SU-DHL-6 (cell line): ENCODE results near the gene PNMA1.

Source experiments
- H2AFZ ChIP-seq: fragments of 200-600 bp; sonication (generic); 2 replicates; pipeline ENCODE4 v1.6.1; 2014; ENCODE audit warnings: low read depth, mild to moderate bottlenecking, moderate library complexity, mixed read lengths, antibody characterized with exemption, low read length; ENCODE audit not compliant: severe bottlenecking
- H3F3A ChIP-seq: fragments of 200-600 bp; shearing (Covaris generic); 2 replicates; pipeline ENCODE4 v1.6.0; 2016; ENCODE audit warnings: antibody characterized with exemption, mild to moderate bottlenecking; ENCODE audit not compliant: insufficient read depth
- H3K27ac ChIP-seq: fragments of 200-600 bp; sonication (generic); 2 replicates; pipeline ENCODE4 v1.5.1; 2016; ENCODE audit warnings: low read depth, mild to moderate bottlenecking, low read length, moderate library complexity, mixed read lengths
- H3K27me3 ChIP-seq: fragments of 200-600 bp; sonication (generic), shearing (Covaris generic); 2 replicates; pipeline ENCODE4 v1.6.0; 2014; ENCODE audit warnings: mild to moderate bottlenecking, low read length
- H3K36me3 ChIP-seq: fragments of 200-600 bp; sonication (generic); 2 replicates; pipeline ENCODE4 v1.6.1; 2014; ENCODE audit warnings: mild to moderate bottlenecking, low read length, mixed read lengths
- H3K4me2 ChIP-seq: fragments of 300-600, 200-600 bp; shearing (Covaris generic), sonication (generic); 2 replicates; pipeline ENCODE4 v1.6.0; 2014; ENCODE audit warnings: low read length, low read depth, mild to moderate bottlenecking; ENCODE audit not compliant: poor library complexity, severe bottlenecking
- H3K4me3 ChIP-seq: fragments of 200-600 bp; sonication (generic); 2 replicates; pipeline ENCODE4 v1.5.1; 2014; ENCODE audit warnings: antibody characterized with exemption, low read length, mild to moderate bottlenecking, mixed read lengths; ENCODE audit not compliant: insufficient read depth, poor library complexity, severe bottlenecking
- H3K79me2 ChIP-seq: fragments of 200-600 bp; sonication (generic); 2 replicates; pipeline ENCODE4 v1.6.1; 2014; ENCODE audit warnings: mild to moderate bottlenecking, low read length, moderate library complexity; ENCODE audit not compliant: insufficient read depth
- H3K9ac ChIP-seq: fragments of 200-600 bp; sonication (generic); 2 replicates; pipeline ENCODE4 v1.7.0; 2014; ENCODE audit warnings: mild to moderate bottlenecking, low read length
- H3K9me2 ChIP-seq: fragments of 200-600 bp; sonication (generic); replicated peaks from 2 replicates; pipeline ENCODE4 v1.6.1; 2014; ENCODE audit warnings: low read length; ENCODE audit not compliant: insufficient read depth
- H3K9me3 ChIP-seq: fragments of 200-600 bp; sonication (generic); 2 replicates; pipeline ENCODE4 v1.6.1; 2014; ENCODE audit warnings: low read length, mixed read lengths; ENCODE audit not compliant: insufficient read depth
- H4K20me1 ChIP-seq: fragments of 200-600 bp; sonication (generic); 2 replicates; pipeline ENCODE4 v1.6.1; 2014; ENCODE audit warnings: low read depth, mild to moderate bottlenecking, antibody characterized with exemption, low read length, moderate library complexity, mixed read lengths
- EZH2phosphoT487 ChIP-seq: fragments of 200-600 bp; sonication (generic), shearing (Covaris generic); conservative IDR thresholded peaks from 2 replicates; pipeline ENCODE4 v1.6.1; 2018; ENCODE audit warnings: mild to moderate bottlenecking, antibody characterized with exemption, low read length, moderate library complexity, mixed read lengths
- TF ChIP-seq, protein P1 (sequence below): fragments of 200-600 bp; sonication (generic); IDR thresholded peaks from one replicate; pipeline ENCODE4 v1.5.1; 2017; ENCODE audit warnings: antibody characterized with exemption, mild to moderate bottlenecking, low read length, moderate library complexity; ENCODE audit not compliant: insufficient read depth, poor library complexity, severe bottlenecking

The PNMA1 gene

DNA sequence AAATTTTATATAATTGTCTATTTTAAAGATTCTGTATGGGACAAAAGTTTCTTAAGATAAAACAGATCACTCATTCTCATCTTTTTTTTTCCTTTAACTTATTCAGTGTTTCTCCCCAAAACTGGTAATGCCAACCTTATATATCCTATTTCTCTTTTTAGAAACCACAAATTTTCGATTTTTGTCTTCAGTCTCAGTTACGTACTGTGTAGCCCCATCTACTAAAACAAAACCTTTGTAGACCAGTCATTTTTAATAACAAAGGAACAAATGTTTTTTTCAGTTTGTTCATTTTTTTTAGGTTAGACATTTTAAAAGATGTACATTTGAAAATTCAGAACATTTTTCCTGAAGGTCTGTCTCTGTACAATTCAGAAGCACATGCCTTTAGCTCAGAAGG lies 18.2 kb downstream of the PNMA1 start:
- Histone ChIP-seq H3K9me3 (no peaks in the 10 kb centered on the region), H3K79me2 (no peaks in the 10 kb centered on the region), H3K9ac (no peak overlapping the region), H3K27me3 (no peaks in the 10 kb centered on the region), H3F3A (no peaks in the 10 kb centered on the region), H3K36me3 (no peaks in the 10 kb centered on the region), H2AFZ (no peak overlapping the region), H3K9me2 (no peaks in the 10 kb centered on the region), H3K4me2 (no peak overlapping the region), H3K4me3 (no peak overlapping the region), H3K27ac (no peak overlapping the region), H4K20me1 (no peaks in the 10 kb centered on the region)
- TF ChIP-seq, protein P1, sequence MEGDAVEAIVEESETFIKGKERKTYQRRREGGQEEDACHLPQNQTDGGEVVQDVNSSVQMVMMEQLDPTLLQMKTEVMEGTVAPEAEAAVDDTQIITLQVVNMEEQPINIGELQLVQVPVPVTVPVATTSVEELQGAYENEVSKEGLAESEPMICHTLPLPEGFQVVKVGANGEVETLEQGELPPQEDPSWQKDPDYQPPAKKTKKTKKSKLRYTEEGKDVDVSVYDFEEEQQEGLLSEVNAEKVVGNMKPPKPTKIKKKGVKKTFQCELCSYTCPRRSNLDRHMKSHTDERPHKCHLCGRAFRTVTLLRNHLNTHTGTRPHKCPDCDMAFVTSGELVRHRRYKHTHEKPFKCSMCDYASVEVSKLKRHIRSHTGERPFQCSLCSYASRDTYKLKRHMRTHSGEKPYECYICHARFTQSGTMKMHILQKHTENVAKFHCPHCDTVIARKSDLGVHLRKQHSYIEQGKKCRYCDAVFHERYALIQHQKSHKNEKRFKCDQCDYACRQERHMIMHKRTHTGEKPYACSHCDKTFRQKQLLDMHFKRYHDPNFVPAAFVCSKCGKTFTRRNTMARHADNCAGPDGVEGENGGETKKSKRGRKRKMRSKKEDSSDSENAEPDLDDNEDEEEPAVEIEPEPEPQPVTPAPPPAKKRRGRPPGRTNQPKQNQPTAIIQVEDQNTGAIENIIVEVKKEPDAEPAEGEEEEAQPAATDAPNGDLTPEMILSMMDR, result no peak
- no peak for TF ChIP-seq EZH2phosphoT487

DNA sequence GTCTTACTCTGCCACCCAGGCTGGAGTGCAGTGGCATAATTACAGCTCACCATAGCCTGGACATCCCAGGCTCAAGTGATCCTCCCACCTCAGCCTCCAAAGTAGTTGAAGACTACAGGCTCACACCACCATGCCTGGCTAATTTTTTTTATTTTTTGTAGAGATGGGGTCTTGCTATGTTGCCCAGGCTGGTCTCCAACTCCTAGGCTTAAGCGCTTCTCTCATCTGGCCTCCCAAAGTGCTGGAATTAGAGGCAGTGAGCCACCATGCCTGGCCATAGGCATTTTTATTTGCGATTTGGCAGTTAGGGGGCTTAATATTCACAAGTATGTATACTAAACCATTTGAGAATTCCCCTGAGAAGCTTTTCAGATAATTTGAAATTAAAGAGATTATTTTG lies 19.1 kb downstream of the PNMA1 start:
- no peaks in the 10 kb centered on the region for H3K27me3 ChIP-seq
- H3K36me3 ChIP-seq, result no peaks in the 10 kb centered on the region
- H4K20me1 ChIP-seq, result no peaks in the 10 kb centered on the region

DNA sequence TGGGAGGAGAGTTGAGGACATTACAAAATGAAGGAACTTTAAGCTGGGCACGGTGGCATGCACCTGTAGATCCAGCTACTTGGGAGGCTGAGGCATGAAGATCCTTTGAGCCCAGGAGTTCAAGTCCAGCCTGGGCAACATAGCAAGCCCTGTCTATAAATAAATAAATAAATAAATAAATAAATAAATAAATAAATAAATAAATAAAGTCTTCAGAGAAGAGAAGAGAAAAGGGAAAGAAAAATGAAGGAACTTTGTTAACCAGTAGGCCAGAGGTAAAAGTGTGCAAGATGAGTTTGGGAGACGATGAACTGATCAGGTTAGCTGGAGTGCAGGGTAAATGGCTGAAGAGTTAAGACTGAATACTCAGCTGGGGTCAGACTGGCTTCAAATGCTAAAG lies 20.1 kb downstream of the PNMA1 start:
- H4K20me1 ChIP-seq, result no peaks in the 10 kb centered on the region
- no peaks in the 10 kb centered on the region for H3K27me3 ChIP-seq
- H3K36me3 ChIP-seq, result no peaks in the 10 kb centered on the region
- no peak overlapping the region for H3K4me3 ChIP-seq
- H3K9me3 ChIP-seq, result no peaks in the 10 kb centered on the region
- no peaks in the 10 kb centered on the region for H3K9me2 ChIP-seq
- H3F3A ChIP-seq, result no peaks in the 10 kb centered on the region
- no peak overlapping the region for H3K4me2 ChIP-seq
- no peaks in the 10 kb centered on the region for H3K79me2 ChIP-seq
- TF ChIP-seq, protein P1, result no peak
- no peak for TF ChIP-seq EZH2phosphoT487
- H2AFZ ChIP-seq, result no peak overlapping the region
- H3K27ac ChIP-seq, result no peak overlapping the region
- no peak overlapping the region for H3K9ac ChIP-seq

More for the DNA sequence above, 19.1 kb downstream of the PNMA1 start:
- Histone ChIP-seq H3K4me3 (no peak overlapping the region), H2AFZ (no peak overlapping the region), H3K4me2 (no peak overlapping the region), H3K79me2 (no peaks in the 10 kb centered on the region), H3F3A (no peaks in the 10 kb centered on the region), H3K9me2 (no peaks in the 10 kb centered on the region), H3K27ac (no peak overlapping the region), H3K9me3 (no peaks in the 10 kb centered on the region), H3K9ac (no peak overlapping the region)
- TF ChIP-seq EZH2phosphoT487, result no peak
- TF ChIP-seq, protein P1, result no peak
